Left ventricle myocardium superior (tissue), 1 donor: ENCODE data around the gene TXNDC12. TPM values are rescaled to one million over a fixed set of nuclear protein-coding genes. Genes with fewer than 3 reads are reported as not detected.

Source experiments
- total RNA-seq: library from RNA; stranded (reverse); fragmentation: NEBNext Ultra II Directional; extraction: Animal tissue kit (Norgen Biotek cat#: 25700); gene quantifications from one replicate; pipeline ENCODE4 v1.2.1, GENCODE V29; 2021
- donor health status: DM: no; HTN: yes; CAD: no; lungs with severe emphysema.

Gene TXNDC12
- total RNA-seq, 1 donor from 2014 or later: 18.5 TPM

Other genes with a start within 250 kb of the TXNDC12 start
- gene NRDC, start 176.5 kb downstream of the TXNDC12 start, total RNA-seq: 157 TPM
- not detected for gene RAB3B, start 64.5 kb downstream of the TXNDC12 start, total RNA-seq
- gene KTI12, start 21.4 kb downstream of the TXNDC12 start, total RNA-seq: 3.2 TPM
- gene BTF3L4, start 1.1 kb upstream of the TXNDC12 start, total RNA-seq: 30.8 TPM
- 19.3 TPM for gene ZFYVE9, start 86.9 kb upstream of the TXNDC12 start, total RNA-seq